Omental fat pad (tissue), 4 donors: ENCODE measurements around the gene KCTD15. TPM values are rescaled to one million over a fixed set of nuclear protein-coding genes. Genes with fewer than 3 reads are reported as not detected.

Source experiments
- ATAC-seq: fragments of 150-250 bp; one replicate; pipeline ENCODE4 v1.9.1; 2016; ENCODE audit warnings: mild to moderate bottlenecking, moderate library complexity; ENCODE audit not compliant: low FRiP score
- DNase-seq: peaks from one replicate; pipeline ENCODE4 v3.0.0-alpha.2; 2019; ENCODE audit warnings: low spot score
- total RNA-seq, 4 donors: library from RNA; depleted of rRNA; stranded (reverse); fragments of >200 nt; gene quantifications; one replicate each; pipeline ENCODE4 v1.1.0, GENCODE V29; 2016
- TF ChIP-seq, protein P1 (sequence below), 3 donors: fragments of 450-650 bp; IDR thresholded peaks; one replicate each; pipeline ENCODE4 v1.5.1; 2016 to 2017; ENCODE audit warnings: antibody characterized with exemption in 3 of 3, mild to moderate bottlenecking in 3 of 3, moderate library complexity in 2 of 3

KCTD15 gene
- total RNA-seq, 4 donors from 2014 or later, result 30.6 to 49.7 (median 38.2) TPM

DNA sequence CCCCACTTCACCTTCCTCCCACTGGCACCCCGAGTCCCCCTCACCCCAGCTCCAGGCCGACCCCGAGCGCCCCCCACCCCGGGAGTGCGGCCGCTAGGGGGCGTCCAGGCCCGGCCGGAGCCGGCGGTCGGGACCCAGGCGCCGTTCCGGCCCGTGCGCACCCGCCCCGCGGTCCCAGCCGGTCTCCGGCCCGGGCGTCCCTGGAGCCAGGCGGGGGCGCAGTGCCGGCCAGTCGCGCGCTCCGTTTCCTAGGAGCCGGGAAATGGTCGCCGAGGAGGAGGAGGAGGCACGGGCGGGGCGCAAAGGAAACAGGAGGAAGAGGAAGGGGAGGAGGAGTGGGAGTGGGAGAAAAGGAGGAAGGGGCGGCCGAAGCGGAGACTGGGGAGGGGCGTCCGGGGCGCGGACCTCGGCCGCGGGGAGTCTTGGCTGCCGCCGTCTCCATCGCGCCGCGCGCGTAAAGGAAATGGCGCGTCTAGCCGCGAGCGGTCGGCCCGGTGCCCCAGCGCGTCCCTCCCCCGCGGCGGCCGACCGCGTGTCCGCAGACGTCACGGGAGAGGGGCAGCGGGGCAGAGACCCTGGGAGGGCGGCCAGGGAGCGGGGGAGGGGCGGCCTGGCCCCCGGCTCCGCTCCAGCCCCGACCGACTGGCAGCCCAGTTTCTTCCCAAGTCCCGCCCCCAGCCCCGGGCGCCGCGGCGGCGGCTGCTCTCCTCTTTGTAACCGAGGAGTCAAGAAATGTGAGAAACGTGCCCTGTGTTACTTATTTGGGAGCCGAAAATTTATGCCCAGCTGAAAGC is 1.1 kb upstream of the KCTD15 start:
- TF ChIP-seq, protein P1, sequence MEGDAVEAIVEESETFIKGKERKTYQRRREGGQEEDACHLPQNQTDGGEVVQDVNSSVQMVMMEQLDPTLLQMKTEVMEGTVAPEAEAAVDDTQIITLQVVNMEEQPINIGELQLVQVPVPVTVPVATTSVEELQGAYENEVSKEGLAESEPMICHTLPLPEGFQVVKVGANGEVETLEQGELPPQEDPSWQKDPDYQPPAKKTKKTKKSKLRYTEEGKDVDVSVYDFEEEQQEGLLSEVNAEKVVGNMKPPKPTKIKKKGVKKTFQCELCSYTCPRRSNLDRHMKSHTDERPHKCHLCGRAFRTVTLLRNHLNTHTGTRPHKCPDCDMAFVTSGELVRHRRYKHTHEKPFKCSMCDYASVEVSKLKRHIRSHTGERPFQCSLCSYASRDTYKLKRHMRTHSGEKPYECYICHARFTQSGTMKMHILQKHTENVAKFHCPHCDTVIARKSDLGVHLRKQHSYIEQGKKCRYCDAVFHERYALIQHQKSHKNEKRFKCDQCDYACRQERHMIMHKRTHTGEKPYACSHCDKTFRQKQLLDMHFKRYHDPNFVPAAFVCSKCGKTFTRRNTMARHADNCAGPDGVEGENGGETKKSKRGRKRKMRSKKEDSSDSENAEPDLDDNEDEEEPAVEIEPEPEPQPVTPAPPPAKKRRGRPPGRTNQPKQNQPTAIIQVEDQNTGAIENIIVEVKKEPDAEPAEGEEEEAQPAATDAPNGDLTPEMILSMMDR (IDR thresholded peaks at IDR 0.05), result peak in 2 of 3 donors; percentile 46 to 92
- ATAC-seq, result peak; percentile 90
- DNase-seq, result peak; percentile 37

DNA sequence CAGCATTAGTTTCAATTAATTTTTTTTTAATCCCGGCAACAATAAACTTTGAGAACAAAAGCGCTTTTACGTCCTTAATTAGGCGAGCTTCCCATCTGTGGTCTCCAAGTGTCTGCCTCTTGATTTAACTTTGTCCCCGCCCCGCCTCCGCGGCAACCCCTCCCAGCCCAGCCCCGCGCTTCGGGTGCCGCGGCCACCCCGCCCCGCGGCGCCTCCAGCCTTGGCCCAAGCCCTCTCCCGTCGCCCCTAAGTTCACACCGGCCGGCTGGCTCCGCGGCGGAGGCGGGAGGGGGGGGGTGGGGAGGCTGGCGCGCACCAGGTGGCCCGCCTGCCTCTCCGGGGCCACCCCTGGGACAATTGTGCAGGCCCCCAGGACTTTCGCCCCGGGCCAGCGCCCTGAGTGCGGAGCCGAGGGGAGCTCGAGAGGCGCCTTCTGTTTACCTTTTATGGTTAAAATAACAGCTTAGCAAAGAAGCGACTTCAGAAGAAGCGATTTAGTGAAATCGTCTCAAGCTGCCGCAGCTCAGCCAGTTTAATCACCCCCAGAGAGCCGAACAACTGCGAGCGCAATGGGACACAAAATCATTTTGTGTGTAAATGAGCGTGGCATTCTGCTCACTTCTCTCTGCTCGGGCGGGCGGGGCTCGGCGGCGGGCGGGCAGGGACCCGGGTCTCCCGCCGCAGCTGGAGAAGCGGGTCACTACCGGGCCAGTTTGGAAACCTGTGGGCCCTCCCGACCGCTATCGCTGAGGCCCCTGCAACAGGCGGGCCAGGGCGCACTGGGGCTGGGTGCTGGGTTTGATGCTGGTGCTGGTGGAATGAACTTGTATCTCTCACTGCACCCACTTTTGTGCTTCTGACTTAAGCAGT is 1.4 kb downstream of the KCTD15 start:
- TF ChIP-seq, protein P1 (IDR thresholded peaks at IDR 0.05), result no peak
- ATAC-seq (no peak), DNase-seq (no peak)

DNA sequence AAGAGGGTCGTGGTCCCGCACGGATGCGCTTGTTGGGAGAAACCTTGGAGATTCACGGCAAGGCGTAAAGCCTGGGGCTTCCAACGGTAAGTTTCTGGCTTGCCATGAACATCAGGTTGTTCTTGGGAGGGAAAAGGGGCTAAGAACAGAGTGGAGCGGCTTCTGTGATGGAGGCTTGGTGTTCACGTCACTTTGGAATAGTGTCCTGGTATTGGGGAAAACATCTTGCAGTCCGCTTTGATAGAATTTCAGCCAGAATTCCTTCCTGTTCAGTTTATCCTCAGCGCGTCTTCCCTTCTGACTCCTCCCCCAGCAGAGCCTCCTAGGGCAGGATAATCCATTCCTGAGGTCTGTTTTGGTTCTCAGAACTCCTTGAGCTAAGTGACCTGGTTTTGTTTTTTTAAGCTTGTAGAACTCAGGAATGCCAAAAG is 2.0 kb downstream of the KCTD15 start:
- ATAC-seq, result no peak
- TF ChIP-seq, protein P1 (IDR thresholded peaks at IDR 0.05), result no peak
- DNase-seq, result no peak

DNA sequence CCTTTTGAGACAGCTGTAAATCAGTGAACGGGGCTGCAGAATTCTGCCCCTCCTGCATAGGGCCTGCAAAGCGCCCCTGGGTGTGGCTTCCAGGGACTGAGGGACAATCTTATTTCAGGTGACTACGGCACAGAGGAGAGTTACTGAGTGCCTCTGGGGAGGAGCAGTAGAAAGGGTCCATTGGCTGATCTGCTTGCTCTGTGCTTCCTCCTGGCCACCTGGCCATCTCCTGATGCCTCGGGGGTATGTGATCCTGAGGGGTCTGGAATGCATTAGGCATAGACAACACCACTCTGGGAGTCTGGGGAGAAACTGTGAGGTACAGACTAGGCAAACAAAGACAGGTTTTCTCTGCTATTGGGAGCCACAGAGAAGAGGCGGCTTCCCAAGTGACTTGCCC is 2.8 kb downstream of the KCTD15 start:
- TF ChIP-seq, protein P1 (IDR thresholded peaks at IDR 0.05), result no peak
- DNase-seq, result no peak
- ATAC-seq, result no peak

DNA sequence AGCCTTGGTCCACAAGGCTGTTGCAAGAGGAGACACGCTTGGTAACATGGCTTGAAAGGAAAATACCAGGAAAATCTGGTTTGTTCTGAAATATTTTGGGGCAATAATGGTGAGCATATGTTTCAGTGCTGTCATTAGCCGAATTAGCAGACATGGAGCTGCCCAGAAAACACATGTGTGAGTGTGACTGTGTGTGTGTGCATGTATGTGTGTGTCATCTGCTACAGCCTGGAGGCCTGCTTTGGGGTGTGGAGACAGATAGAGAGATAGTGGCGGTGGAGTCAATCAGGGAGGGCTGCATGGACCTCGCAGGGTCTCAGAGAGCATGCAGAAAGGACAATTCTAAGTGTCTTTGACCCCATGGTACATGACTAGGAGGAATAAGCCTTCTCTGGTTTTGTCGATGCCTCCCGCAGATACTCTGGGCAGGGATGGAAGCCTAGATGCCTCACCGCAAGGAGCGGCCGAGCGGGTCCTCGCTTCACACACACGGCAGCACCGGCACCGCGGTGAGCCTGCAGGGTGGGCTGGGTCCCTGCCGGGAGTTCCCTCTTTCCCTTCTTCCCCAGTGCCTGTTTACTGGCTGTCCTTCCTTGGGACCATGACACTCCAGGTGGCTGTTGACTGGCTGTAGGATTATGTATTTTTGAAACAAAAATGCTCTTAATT is 3.5 kb downstream of the KCTD15 start:
- ATAC-seq, result no peak
- TF ChIP-seq, protein P1 (IDR thresholded peaks at IDR 0.05), result no peak
- no peak for DNase-seq

DNA sequence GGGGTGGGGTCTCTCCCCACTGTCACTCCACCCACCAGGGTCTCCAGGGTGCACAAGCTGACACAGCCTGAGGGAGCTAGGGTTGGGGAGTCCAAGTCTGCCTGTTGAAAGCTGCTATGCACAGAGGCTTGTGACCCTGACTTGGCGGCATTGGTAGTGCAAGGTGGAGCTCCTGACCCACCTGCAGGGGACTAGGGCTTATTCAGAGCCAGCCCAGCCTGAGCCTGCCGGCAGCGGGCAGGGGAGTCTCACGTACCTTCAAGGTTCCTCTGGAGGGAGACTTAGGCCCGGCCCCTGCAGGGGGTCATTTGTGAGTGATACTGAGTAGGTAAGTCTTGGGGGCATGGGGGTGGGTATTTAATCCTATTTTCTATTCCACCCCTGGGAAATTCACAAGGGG is 4.7 kb downstream of the KCTD15 start:
- DNase-seq (no peak), ATAC-seq (no peak)
- TF ChIP-seq, protein P1 (IDR thresholded peaks at IDR 0.05), result no peak
